Measurements from ENCODE around the gene PSTK.

The PSTK gene

GRCh38 chr10:122997864-122998263 lies 17.7 kb downstream of the PSTK start:
- Histone ChIP-seq H4K20me1 (ENCODE audit: low read depth, low read length) (0 out of 2 replicates have a peak, but pooled peaks cover 4% of the 10 kb centered on the region), H3K79me2 (ENCODE audit: insufficient read depth, low read length) (peaks cover 43% of the 10 kb centered on the region), H3K4me3 (ENCODE audit: insufficient read depth, low read length, poor library complexity, severe bottlenecking) (no peak overlapping the region), H3K36me3 (ENCODE audit: low read length) (peaks cover 14% of the 10 kb centered on the region), H3K9me3 (ENCODE audit: insufficient read depth, low read length) (no peaks in the 10 kb centered on the region), H3K27ac (ENCODE audit: low read depth, low read length) (no peak overlapping the region), H2AFZ (ENCODE audit: low read depth, low read length, severe bottlenecking) (no peak overlapping the region), H3K9me2 (replicated peaks; ENCODE audit: insufficient read depth, low read length) (no peaks in the 10 kb centered on the region), H3K27me3 (ENCODE audit: low read length) (no peaks in the 10 kb centered on the region), H3K9ac (ENCODE audit: low read length) (no peak overlapping the region), H3K4me2 (ENCODE audit: low read depth, low read length, poor library complexity, severe bottlenecking) (no peak overlapping the region), H3F3A (ENCODE audit: insufficient read depth) (peaks cover 8% of the 10 kb centered on the region; the same call in 1 of the 2 replicates)
- TF ChIP-seq, protein P1, sequence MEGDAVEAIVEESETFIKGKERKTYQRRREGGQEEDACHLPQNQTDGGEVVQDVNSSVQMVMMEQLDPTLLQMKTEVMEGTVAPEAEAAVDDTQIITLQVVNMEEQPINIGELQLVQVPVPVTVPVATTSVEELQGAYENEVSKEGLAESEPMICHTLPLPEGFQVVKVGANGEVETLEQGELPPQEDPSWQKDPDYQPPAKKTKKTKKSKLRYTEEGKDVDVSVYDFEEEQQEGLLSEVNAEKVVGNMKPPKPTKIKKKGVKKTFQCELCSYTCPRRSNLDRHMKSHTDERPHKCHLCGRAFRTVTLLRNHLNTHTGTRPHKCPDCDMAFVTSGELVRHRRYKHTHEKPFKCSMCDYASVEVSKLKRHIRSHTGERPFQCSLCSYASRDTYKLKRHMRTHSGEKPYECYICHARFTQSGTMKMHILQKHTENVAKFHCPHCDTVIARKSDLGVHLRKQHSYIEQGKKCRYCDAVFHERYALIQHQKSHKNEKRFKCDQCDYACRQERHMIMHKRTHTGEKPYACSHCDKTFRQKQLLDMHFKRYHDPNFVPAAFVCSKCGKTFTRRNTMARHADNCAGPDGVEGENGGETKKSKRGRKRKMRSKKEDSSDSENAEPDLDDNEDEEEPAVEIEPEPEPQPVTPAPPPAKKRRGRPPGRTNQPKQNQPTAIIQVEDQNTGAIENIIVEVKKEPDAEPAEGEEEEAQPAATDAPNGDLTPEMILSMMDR (IDR thresholded peaks at IDR 0.05; ENCODE audit: insufficient read depth, low read length, poor library complexity, severe bottlenecking): no peak
- no peak for TF ChIP-seq EZH2phosphoT487 (conservative IDR thresholded peaks at IDR 0.05; ENCODE audit: low read length)

DNA sequence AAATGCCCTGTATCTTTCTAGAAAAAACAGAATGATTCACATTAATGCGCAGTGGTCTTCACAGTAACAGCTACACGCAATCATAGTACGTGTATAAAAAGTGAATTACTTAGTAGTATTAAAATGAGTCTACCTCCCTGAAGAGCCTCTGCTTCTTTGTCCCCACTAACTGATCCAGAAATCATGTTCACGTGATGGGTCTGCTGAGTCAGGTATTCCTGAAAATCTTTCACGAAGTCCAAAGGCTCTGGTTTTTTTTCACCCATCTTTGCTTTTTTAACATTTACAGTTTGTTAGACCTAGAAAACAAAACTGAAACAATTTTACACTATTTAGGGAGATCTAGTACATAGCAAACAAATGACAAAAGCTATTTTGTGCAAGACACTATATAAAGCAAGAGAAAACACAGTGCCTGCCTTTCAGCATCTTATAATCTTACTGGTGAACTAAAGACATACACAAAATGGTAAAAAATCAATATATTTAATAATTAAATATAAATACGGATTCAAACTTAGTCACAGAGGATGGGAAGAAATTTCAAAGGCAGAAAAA lies 18.2 kb downstream of the PSTK start:
- Histone ChIP-seq H3K4me2 (ENCODE audit: low read depth, low read length, poor library complexity, severe bottlenecking) (no peak overlapping the region), H3K27me3 (ENCODE audit: low read length) (no peaks in the 10 kb centered on the region), H3K9me3 (ENCODE audit: insufficient read depth, low read length) (no peaks in the 10 kb centered on the region), H3F3A (ENCODE audit: insufficient read depth) (0 out of 2 replicates have a peak, but pooled peaks cover 5% of the 10 kb centered on the region), H2AFZ (ENCODE audit: low read depth, low read length, severe bottlenecking) (no peak overlapping the region), H3K79me2 (ENCODE audit: insufficient read depth, low read length) (peaks cover 48% of the 10 kb centered on the region), H3K9ac (ENCODE audit: low read length) (no peak overlapping the region), H4K20me1 (ENCODE audit: low read depth, low read length) (0 out of 2 replicates have a peak, but pooled peaks cover 4% of the 10 kb centered on the region), H3K27ac (ENCODE audit: low read depth, low read length) (no peak overlapping the region), H3K4me3 (ENCODE audit: insufficient read depth, low read length, poor library complexity, severe bottlenecking) (no peak overlapping the region), H3K36me3 (ENCODE audit: low read length) (peaks cover 9% of the 10 kb centered on the region), H3K9me2 (replicated peaks; ENCODE audit: insufficient read depth, low read length) (no peaks in the 10 kb centered on the region)
- no peak for TF ChIP-seq EZH2phosphoT487 (conservative IDR thresholded peaks at IDR 0.05; ENCODE audit: low read length)
- TF ChIP-seq, protein P1 (IDR thresholded peaks at IDR 0.05; ENCODE audit: insufficient read depth, low read length, poor library complexity, severe bottlenecking): no peak

- peaks cover 53% of the 10 kb centered on the region for H3K79me2 ChIP-seq (ENCODE audit: insufficient read depth, low read length)
- 0 out of 2 replicates have a peak, but pooled peaks cover 4% of the 10 kb centered on the region for H4K20me1 ChIP-seq (ENCODE audit: low read depth, low read length)
- TF ChIP-seq, protein P1 (IDR thresholded peaks at IDR 0.05; ENCODE audit: insufficient read depth, low read length, poor library complexity, severe bottlenecking): no peak
- no peak for TF ChIP-seq EZH2phosphoT487 (conservative IDR thresholded peaks at IDR 0.05; ENCODE audit: low read length)
- H2AFZ ChIP-seq (ENCODE audit: low read depth, low read length, severe bottlenecking): no peak overlapping the region
- no peak overlapping the region for H3K27ac ChIP-seq (ENCODE audit: low read depth, low read length)
- H3K27me3 ChIP-seq (ENCODE audit: low read length): no peaks in the 10 kb centered on the region
- H3K9me2 ChIP-seq (replicated peaks; ENCODE audit: insufficient read depth, low read length): no peaks in the 10 kb centered on the region
- no peak overlapping the region for H3K9ac ChIP-seq (ENCODE audit: low read length)
- peaks cover 9% of the 10 kb centered on the region for H3K36me3 ChIP-seq (ENCODE audit: low read length)
- no peak overlapping the region for H3K4me2 ChIP-seq (ENCODE audit: low read depth, low read length, poor library complexity, severe bottlenecking)
- H3F3A ChIP-seq (ENCODE audit: insufficient read depth): 0 out of 2 replicates have a peak, but pooled peaks cover 5% of the 10 kb centered on the region
- no peaks in the 10 kb centered on the region for H3K9me3 ChIP-seq (ENCODE audit: insufficient read depth, low read length)
- no peak overlapping the region for H3K4me3 ChIP-seq (ENCODE audit: insufficient read depth, low read length, poor library complexity, severe bottlenecking)
Measured at GRCh38 chr10:122998934-122999333, 18.7 kb downstream of the PSTK start.
